ENCODE data around the gene JAM2. TPM values are rescaled to one million over a fixed set of nuclear protein-coding genes. Genes with fewer than 3 reads are reported as not detected.
A peak's percentile ranks its signal among the peaks of the same experiment; 100 is the strongest.

JAM2 gene
- total and polyA plus RNA-seq, 2 of the 4 experiments (the other 2 are of a cell fraction) = 0.72 to 2.1 TPM

GRCh38 chr21:25735646-25736597 is 96.9 kb downstream of the JAM2 start:
- Histone ChIP-seq H2AK9ac (replicated peaks; ENCODE audit: low read depth, low read length, poor library complexity) (peak overlapping the region; percentile 99), H3K56ac (ENCODE audit: extremely low read depth, insufficient read depth, low read length) (peak overlapping the region; percentile 98), H3K36me3 (ENCODE audit: control insufficient read depth, insufficient read depth, low read length) (peaks cover 2% of the 10 kb centered on the region), H4K20me1 (ENCODE audit: insufficient read depth, low read length) (peaks cover 6% of the 10 kb centered on the region; the same call in 1 of the 2 replicates), H4K8ac (ENCODE audit: low read depth in 2 of 2, low read length in 2 of 2) (peak overlapping the region; percentile 84 to 93), H4K5ac (ENCODE audit: low read depth, low read length) (peak overlapping the region; percentile 99), H2AK5ac (ENCODE audit: low read depth, low read length) (peak overlapping the region; percentile 72; the same call in 1 of the 2 replicates), H3K9me3 (ENCODE audit: control insufficient read depth, insufficient read depth, low read length) (no peaks in the 10 kb centered on the region), H3K18ac (ENCODE audit: low read depth, low read length) (peak overlapping the region; percentile 93), H2BK20ac (ENCODE audit: low read depth, low read length) (peak overlapping the region; percentile 24; the same call in 1 of the 2 replicates), H3K4me3 (ENCODE audit: insufficient read depth, low read depth, low read length) (peak overlapping the region; percentile 53), H3K9me1 (ENCODE audit: insufficient read depth, low read length) (no peaks in the 10 kb centered on the region), H4K91ac (ENCODE audit: insufficient read depth, low read depth, low read length) (peak overlapping the region; percentile 75; the same call in 1 of the 2 replicates), H3K4me1 (ENCODE audit: control insufficient read depth, insufficient read depth, low read length) (no peaks in the 10 kb centered on the region), H3K4ac (ENCODE audit: low read depth, low read length) (peak overlapping the region; percentile 96), H3K4me2 (ENCODE audit: low read depth, low read length) (peak overlapping the region; percentile 94), H2BK5ac (ENCODE audit: low read depth, low read length, poor library complexity, severe bottlenecking) (peak overlapping the region; percentile 99), H3K79me1 (ENCODE audit: low read depth in 1 of 2, low read length in 2 of 2) (peaks cover 14 to 39% of the 10 kb centered on the region in 2 experiments), H2BK15ac (ENCODE audit: low read depth, low read length) (peak overlapping the region; percentile 57; the same call in 1 of the 3 replicates), H3K27me3 (ENCODE audit: control insufficient read depth, insufficient read depth, low read length) (no peaks in the 10 kb centered on the region), H3K27ac (ENCODE audit: insufficient read depth, low read length) (peak overlapping the region; percentile 99), H2BK120ac (ENCODE audit: low read depth, low read length) (peak overlapping the region; percentile 79), H3K23ac (ENCODE audit: low read depth, low read length) (peak overlapping the region; percentile 86), H3K9ac (ENCODE audit: low read depth, low read length) (peak overlapping the region; percentile 100), H2AFZ (replicated peaks; ENCODE audit: low read length, poor library complexity) (peak overlapping the region; percentile 100), H3K14ac (replicated peaks; ENCODE audit: low read depth, low read length) (peak overlapping the region; percentile 87)
- 0% methylated on average over 8 of the region's 48 CpGs; no CpG with 5 or more reads in 1 of the 2 experiments for WGBS, 2 experiments (ENCODE audit: extremely low coverage in 2 of 2, insufficient read length in 1 of 2)
- TF ChIP-seq SMC3 (IDR thresholded peaks at IDR 0.05; ENCODE audit: low read depth, low read length) (no peak), ELK1 (IDR thresholded peaks at IDR 0.05; ENCODE audit: borderline replicate concordance, low read depth, low read length) (no peak), CHD1 (IDR thresholded peaks at IDR 0.05; ENCODE audit: low read depth, low read length) (no peak), BHLHE40 (IDR thresholded peaks at IDR 0.05; ENCODE audit: low read depth, low read length) (no peak), RFX5 (IDR thresholded peaks at IDR 0.05; ENCODE audit: low read depth, low read length) (no peak), RAD21 (IDR thresholded peaks at IDR 0.05; ENCODE audit: low read length) (no peak), FOS (IDR thresholded peaks at IDR 0.05; ENCODE audit: low read depth, low read length) (no peak), MAZ (IDR thresholded peaks at IDR 0.05; ENCODE audit: borderline replicate concordance, low read depth, low read length) (no peak), RCOR1 (IDR thresholded peaks at IDR 0.05; ENCODE audit: insufficient replicate concordance, low read length) (no peak), CTCF (conservative IDR thresholded peaks at IDR 0.05; ENCODE audit: low read depth, low read length) (no peak), MXI1 (IDR thresholded peaks at IDR 0.05; ENCODE audit: borderline replicate concordance, low read depth, low read length) (no peak), POLR2A (IDR thresholded peaks at IDR 0.05; ENCODE audit: low read depth, low read length) (no peak; the same call in 1 of the 2 replicates), CEBPB (IDR thresholded peaks at IDR 0.05; ENCODE audit: low read depth, low read length) (no peak)
- ChIA-PET CTCF (no interaction called here), POLR2A (ENCODE audit: unreplicated experiment) (interaction anchor here (0.6 kb wide), 2 partner anchors 121 to 162 kb away, joined by 3 read pairs; no protein-coding TSS in a partner anchor)
- ATAC-seq (ENCODE audit: low read depth) (peak; percentile 75), DNase-seq (peak; percentile 76)
- BruUV-seq (replicated peaks) = no TSS peak
- intact Hi-C loops (cut with micrococcal nuclease) = loop anchor here (5.0 kb wide), 2 partner anchors 431 to 981 kb away; no protein-coding TSS in a partner anchor
- dilution Hi-C loops (cut with HindIII; ENCODE audit: low sequenced_read_pairs, unreplicated experiment) = no loop called here
- in situ Hi-C loops (cut with MboI; ENCODE audit: low sequenced_read_pairs) = no loop called here
